Chondrocyte (in vitro differentiated cells): ENCODE results near the gene TTLL6. TPM values are rescaled to one million over a fixed set of nuclear protein-coding genes. Genes with fewer than 3 reads are reported as not detected.
A peak's percentile ranks its signal among the peaks of the same experiment; 100 is the strongest.

ENCODE experiments used
- DNase-seq: peaks from one replicate; pipeline ENCODE4 v3.0.0; 2021; ENCODE audit warnings: mixed read lengths, low spot score
- H3K27ac Mint-ChIP-seq: one replicate; pipeline ENCODE4 v1.8.0; 2021; ENCODE audit warnings: mild to moderate bottlenecking, moderate library complexity, mixed read lengths; ENCODE audit not compliant: unreplicated experiment
- H3K27me3 Mint-ChIP-seq: 2 replicates; pipeline ENCODE4 v1.8.0; 2021; ENCODE audit warnings: low read depth, mixed read lengths
- H3K36me3 Mint-ChIP-seq: 2 replicates; pipeline ENCODE4 v1.8.0; 2021; ENCODE audit warnings: low read depth, mixed read lengths
- H3K4me1 Mint-ChIP-seq: 2 replicates; pipeline ENCODE4 v1.8.0; 2021; ENCODE audit warnings: low read depth, mild to moderate bottlenecking, mixed read lengths
- H3K4me3 Mint-ChIP-seq: one replicate; pipeline ENCODE4 v1.8.0; 2021; ENCODE audit warnings: mild to moderate bottlenecking, moderate library complexity, mixed read lengths; ENCODE audit not compliant: unreplicated experiment
- H3K9me3 Mint-ChIP-seq: 2 replicates; pipeline ENCODE4 v1.8.0; 2021; ENCODE audit warnings: low read depth, mixed read lengths
- CTCF ChIP-seq: fragments of 200-600 bp; sonication (generic); IDR thresholded peaks from 2 replicates; pipeline ENCODE4 v1.5.0; 2021; ENCODE audit warnings: antibody characterized with exemption, mild to moderate bottlenecking, moderate library complexity
- total RNA-seq: library from RNA; stranded (reverse); gene quantifications from 3 replicates; pipeline ENCODE4 v1.2.1, GENCODE V29; 2021

TTLL6 gene
- total RNA-seq, 1 donor from 2014 or later, result not detected

DNA sequence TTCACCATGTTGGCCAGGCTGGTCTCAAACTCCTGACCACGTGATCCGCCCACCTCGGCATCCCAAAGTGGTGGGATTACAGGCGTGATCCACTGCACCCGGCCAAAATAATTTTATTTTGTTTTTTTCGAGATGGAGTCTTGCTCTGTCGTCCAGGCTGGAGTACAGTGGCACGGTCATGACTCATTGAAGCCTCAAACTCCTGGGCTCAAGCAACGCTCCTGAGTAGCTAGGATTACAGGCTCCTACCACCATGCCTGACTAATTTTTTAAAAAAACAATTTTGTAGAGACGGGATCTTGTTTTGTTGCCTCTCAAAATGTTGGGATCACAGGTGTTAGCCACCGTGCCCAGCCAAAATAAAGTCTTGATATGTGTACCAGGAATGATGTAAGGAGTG, 2.4 kb upstream of the TTLL6 start:
- Mint-ChIP-seq H3K27me3 (peaks cover 31% of the 10 kb centered on the region), H3K27ac (no peak overlapping the region), H3K9me3 (no peaks in the 10 kb centered on the region), H3K36me3 (no peaks in the 10 kb centered on the region), H3K4me1 (peaks cover 11% of the 10 kb centered on the region), H3K4me3 (no peak overlapping the region)
- DNase-seq, result no peak
- TF ChIP-seq CTCF, result no peak

DNA sequence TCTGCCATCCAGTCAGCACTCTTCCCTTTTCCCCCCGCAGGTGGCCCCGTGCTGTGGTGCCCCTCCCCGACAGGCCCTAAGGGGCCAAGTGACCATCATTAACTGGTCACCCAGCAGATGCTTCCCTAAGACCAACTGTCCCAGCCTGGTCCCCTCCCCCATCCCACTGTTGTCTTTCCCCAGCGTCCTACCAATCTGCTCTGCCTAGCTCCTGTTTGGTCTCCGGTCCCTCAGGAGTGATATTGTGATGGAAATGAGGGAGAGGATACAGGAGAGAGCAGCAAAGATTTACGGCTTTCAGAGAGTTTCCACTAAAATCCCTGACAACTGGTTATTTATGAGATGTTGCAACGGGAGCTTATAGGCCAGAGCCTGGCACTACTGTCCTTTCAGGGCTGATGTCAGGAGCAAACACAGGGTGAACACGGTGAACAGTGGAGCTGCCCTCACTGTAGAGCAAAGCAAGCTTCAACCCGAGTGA, 1.4 kb upstream of the TTLL6 start:
- H3K27me3 Mint-ChIP-seq, result peaks cover 36% of the 10 kb centered on the region
- no peak for TF ChIP-seq CTCF
- no peak overlapping the region for H3K27ac Mint-ChIP-seq
- no peaks in the 10 kb centered on the region for H3K36me3 Mint-ChIP-seq
- H3K9me3 Mint-ChIP-seq, result no peaks in the 10 kb centered on the region
- DNase-seq, result no peak
- H3K4me1 Mint-ChIP-seq, result peaks cover 11% of the 10 kb centered on the region
- no peak overlapping the region for H3K4me3 Mint-ChIP-seq

- no peaks in the 10 kb centered on the region for H3K9me3 Mint-ChIP-seq
- H3K4me3 Mint-ChIP-seq, result peak overlapping the region; percentile 60
- no peak for TF ChIP-seq CTCF
- DNase-seq, result no peak
- H3K27ac Mint-ChIP-seq, result no peak overlapping the region
- H3K36me3 Mint-ChIP-seq, result no peaks in the 10 kb centered on the region
- H3K4me1 Mint-ChIP-seq, result peaks cover 11% of the 10 kb centered on the region
- H3K27me3 Mint-ChIP-seq, result peaks cover 36% of the 10 kb centered on the region
Observed at GRCh38 chr17:48816438-48816773, 623 bp downstream of the TTLL6 start.

DNA sequence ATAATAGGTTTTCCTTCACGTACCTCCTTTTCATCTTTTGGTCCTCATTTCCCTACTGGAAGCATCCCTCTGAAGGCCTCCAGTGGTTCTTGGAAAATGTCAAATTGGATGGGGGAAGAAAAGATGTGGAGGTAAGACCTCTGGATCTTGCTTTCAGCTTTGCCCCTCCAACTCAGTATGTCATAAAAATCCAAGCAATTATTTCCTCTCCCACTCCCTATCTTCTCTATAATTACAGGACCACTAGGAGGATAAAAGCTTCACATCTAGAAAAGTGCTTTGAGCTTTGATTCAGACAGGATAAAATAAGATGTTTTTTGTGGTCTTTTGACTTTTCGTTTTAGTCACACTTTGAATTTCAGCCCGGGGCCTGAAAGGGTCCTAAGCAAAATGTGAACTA, 1.7 kb downstream of the TTLL6 start:
- peaks cover 40% of the 10 kb centered on the region for H3K27me3 Mint-ChIP-seq
- H3K4me1 Mint-ChIP-seq, result peaks cover 11% of the 10 kb centered on the region
- no peak for DNase-seq
- TF ChIP-seq CTCF, result no peak
- H3K36me3 Mint-ChIP-seq, result no peaks in the 10 kb centered on the region
- no peak overlapping the region for H3K4me3 Mint-ChIP-seq
- no peak overlapping the region for H3K27ac Mint-ChIP-seq
- H3K9me3 Mint-ChIP-seq, result no peaks in the 10 kb centered on the region

GRCh38 chr17:48814504-48814903, 2.5 kb downstream of the TTLL6 start:
- H3K4me3 Mint-ChIP-seq, result no peak overlapping the region
- DNase-seq, result peak; percentile 18
- peak; percentile 82 for TF ChIP-seq CTCF
- H3K27ac Mint-ChIP-seq, result no peak overlapping the region
- peaks cover 43% of the 10 kb centered on the region for H3K27me3 Mint-ChIP-seq
- peaks cover 11% of the 10 kb centered on the region for H3K4me1 Mint-ChIP-seq
- H3K9me3 Mint-ChIP-seq, result no peaks in the 10 kb centered on the region
- H3K36me3 Mint-ChIP-seq, result no peaks in the 10 kb centered on the region
